GM12872 (cell line): Measurements from ENCODE around the gene KLC1.

Experiments
- CTCF ChIP-seq: IDR thresholded peaks from 3 replicates; pipeline ENCODE4 v1.5.1; 2011; ENCODE audit warnings: low read depth, mild to moderate bottlenecking, low read length, moderate library complexity; ENCODE audit not compliant: insufficient read depth

The KLC1 gene

DNA sequence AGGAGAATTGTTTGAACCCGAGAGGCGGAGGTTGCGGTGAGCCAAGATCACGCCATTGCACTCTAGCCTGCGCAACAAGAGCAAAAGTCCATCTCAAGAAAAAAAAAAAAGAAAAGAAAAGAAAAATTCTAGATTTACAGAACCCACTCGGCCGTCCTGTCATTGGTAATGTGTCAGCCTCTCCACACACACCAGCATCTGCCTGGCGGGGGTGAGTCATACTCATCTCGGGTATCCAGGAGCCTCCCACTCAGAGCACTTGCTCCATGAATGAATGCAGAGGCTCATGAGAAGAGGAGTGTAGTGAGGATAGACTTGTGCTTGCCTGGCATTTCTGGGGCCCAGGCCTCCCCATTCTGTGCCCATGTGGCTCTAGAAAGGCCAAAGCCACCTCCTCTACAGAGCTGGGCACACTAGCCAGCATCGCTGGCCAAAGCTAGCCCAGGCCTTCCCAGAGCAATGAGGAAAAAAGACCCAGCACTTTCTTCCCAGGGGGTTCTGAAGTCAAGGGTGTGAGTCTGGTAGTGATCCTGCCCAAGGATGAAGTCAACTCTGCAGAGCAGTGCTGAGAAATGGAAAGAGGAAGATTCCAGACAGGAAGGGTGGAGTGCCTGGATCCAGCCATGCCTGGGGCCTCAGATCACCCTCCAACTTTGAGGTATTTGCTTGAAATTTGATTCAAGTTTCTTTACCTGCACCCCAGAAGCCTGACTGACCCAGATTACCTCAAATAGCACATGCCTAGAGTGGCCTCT is 31.2 kb upstream of the KLC1 start:
- TF ChIP-seq CTCF = no peak

- TF ChIP-seq CTCF = no peak
Observed at GRCh38 chr14:103600503-103600902, 28.5 kb upstream of the KLC1 start.

- TF ChIP-seq CTCF = no peak
Observed at GRCh38 chr14:103604620-103605019, 24.4 kb upstream of the KLC1 start.

DNA sequence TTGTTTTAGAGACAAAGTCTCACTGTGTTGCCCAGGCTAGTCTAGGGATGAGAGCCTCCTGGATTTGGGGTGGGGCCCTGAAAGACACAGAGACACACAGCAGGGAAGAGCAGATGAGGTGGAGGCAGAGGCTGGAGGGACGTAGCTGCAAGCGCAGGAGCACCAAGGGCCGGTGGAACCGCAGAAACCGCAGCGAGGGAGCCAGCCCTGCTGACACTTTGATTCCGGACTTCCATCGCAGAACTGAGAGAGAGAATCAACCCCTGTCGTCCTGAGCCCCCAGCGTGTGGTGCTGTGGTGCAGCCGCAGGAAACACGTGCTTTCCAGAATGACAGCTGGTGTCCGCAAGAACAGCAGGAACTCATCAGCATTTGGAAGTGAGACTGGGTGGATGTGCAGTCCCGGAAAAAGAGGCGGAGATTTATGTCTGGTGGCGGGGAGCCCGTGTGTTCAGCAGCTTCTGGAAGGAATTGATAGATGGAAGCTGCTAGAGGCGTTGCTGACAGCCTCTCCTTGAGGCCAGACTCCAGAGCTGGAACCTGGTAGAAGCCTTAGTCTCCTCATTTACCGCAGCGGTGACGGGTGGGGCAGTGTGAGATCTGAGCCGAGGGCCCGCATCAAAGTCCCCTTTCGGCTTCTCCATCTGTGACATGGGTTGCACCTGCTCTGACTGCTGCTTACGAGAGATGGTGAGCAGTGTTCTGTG is 21.9 kb upstream of the KLC1 start:
- TF ChIP-seq CTCF = peak; percentile 30; the same call in 1 of the 3 replicates

DNA sequence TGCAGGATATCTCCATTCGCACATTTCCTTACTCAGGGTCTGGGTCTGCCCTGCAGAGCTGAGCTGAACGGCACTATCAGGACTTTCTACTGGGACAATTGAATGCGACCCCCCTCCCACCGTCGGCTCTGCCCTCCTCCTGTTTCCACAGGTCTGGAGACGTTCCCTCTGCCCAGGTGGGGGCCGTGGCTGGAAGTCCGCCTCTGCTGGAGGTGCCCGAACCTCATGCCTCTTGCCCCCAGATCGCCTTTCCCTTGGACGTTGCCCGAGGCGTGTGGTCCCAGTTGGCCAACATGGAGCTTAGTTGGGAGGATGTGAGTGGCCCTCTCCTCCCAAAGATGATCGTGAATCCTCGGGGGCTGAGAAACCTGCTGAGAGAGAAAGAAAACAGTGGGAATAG is 21.2 kb upstream of the KLC1 start:
- TF ChIP-seq CTCF = no peak

GRCh38 chr14:103611215-103611614 is 17.8 kb upstream of the KLC1 start:
- TF ChIP-seq CTCF = no peak

DNA sequence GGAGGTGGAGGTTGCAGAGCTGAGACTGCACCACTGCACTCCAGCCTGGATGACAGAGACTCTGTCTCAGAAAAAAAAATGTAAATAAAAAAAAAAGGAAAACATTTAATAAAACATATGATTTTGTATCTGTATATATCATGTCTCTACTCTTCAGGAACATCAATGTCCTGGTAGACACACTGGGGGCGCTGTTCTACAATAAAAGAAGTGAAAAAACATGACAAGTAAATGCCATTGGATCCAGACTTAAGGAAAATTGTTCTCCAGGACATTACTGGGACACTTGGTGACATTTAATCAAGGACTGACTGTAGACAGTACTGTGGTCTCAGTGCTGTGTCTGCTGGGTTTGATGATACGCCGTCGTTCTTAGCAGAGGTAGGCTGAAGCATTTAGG is 15.5 kb upstream of the KLC1 start:
- TF ChIP-seq CTCF = no peak
